PC-9 (cell line): Measurements from ENCODE around the gene ADM5.

Experiments used
- EZH2 ChIP-seq: fragments of 200-600 bp; sonication (generic); IDR thresholded peaks from 2 replicates; pipeline ENCODE4 v1.8.0; 2017; ENCODE audit warnings: antibody characterized with exemption, low read depth
- TF ChIP-seq, protein P1 (sequence below): fragments of 200-600 bp; sonication (generic); conservative IDR thresholded peaks from 2 replicates; pipeline ENCODE4 v1.6.1; 2017; ENCODE audit warnings: mixed run types, antibody characterized with exemption, mild to moderate bottlenecking, moderate library complexity

- TF ChIP-seq, protein P1, sequence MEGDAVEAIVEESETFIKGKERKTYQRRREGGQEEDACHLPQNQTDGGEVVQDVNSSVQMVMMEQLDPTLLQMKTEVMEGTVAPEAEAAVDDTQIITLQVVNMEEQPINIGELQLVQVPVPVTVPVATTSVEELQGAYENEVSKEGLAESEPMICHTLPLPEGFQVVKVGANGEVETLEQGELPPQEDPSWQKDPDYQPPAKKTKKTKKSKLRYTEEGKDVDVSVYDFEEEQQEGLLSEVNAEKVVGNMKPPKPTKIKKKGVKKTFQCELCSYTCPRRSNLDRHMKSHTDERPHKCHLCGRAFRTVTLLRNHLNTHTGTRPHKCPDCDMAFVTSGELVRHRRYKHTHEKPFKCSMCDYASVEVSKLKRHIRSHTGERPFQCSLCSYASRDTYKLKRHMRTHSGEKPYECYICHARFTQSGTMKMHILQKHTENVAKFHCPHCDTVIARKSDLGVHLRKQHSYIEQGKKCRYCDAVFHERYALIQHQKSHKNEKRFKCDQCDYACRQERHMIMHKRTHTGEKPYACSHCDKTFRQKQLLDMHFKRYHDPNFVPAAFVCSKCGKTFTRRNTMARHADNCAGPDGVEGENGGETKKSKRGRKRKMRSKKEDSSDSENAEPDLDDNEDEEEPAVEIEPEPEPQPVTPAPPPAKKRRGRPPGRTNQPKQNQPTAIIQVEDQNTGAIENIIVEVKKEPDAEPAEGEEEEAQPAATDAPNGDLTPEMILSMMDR: no peak
- no peak for TF ChIP-seq EZH2
These were observed 29.1 kb downstream of the ADM5 start for GRCh38 chr19:49718511-49718910.
